Ishikawa (cell line): Measurements from ENCODE around the gene THRB.

Source experiments
- EGR1 ChIP-seq: IDR thresholded peaks from 2 replicates; pipeline ENCODE4 v1.6.1; 2012
- YY1 ChIP-seq: IDR thresholded peaks from 2 replicates; pipeline ENCODE4 v1.6.1; 2012; ENCODE audit warnings: low read depth
- ZBTB7A ChIP-seq: IDR thresholded peaks from 2 replicates; pipeline ENCODE4 v1.6.1; 2012; ENCODE audit warnings: low read depth

DNA sequence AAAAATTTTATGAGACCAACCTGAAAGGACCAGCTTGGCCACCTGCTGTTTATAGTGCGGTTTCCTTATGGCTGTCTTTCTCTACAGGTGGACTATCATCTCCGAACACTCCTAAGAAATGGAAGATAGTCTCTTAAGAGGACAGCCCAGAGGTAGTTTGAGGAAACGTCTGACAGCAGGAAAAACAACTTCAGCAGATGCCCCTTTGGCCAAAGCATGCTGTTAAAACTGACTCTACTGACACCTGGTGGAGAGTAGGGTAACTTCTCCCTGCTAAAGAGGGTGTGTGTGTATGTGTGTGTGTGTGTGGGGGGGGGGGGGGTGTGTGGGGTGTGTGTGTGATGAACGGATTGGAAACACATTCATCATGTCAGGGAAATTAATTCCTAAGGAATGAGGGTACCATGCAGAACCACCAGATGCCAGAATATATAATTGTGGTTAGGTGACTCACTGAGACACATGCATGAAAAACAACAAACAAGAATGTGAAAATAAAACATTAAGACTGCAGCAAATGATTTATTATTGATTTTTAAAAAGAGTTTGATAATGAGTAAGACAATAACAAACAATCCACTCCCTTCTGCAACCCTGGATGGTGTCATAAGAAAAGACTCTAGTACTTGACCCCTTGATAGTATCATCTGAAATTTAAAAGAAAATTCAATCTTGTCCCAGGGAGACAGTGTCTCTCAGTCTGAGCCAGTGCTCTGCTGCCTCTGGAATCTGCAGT lies 256.5 kb downstream of the THRB start:
- TF ChIP-seq YY1 (no peak), EGR1 (no peak), ZBTB7A (no peak)
